PFSK-1 (cell line): Measurements from ENCODE around the gene SH3GLB1.

ENCODE experiments used
- POLR2AphosphoS5 ChIP-seq: IDR thresholded peaks from 2 replicates; pipeline ENCODE4 v1.6.1; 2012; ENCODE audit warnings: low read depth, mild to moderate bottlenecking, control low read depth, low read length, moderate library complexity
- REST ChIP-seq, 2 experiments: IDR thresholded peaks; 2 replicates each; pipeline versions ENCODE4 v1.6.1 to v1.8.0; 2011 to 2012; ENCODE audit warnings: low read depth in 2 of 2, low read length in 2 of 2, control low read depth in 1 of 2, inconsistent platforms in 1 of 2, mild to moderate bottlenecking in 1 of 2, moderate library complexity in 1 of 2; ENCODE audit not compliant: insufficient read depth in 1 of 2
- TAF1 ChIP-seq: IDR thresholded peaks from 2 replicates; pipeline ENCODE4 v1.6.1; 2012; ENCODE audit warnings: low read length, control low read depth, borderline replicate concordance; ENCODE audit not compliant: insufficient read depth

- no peak for TF ChIP-seq REST (IDR thresholded peaks at IDR 0.05; ENCODE audit: insufficient read depth in 1 of 2, low read depth in 2 of 2, low read length in 2 of 2)
- no peak for TF ChIP-seq TAF1
- no peak for TF ChIP-seq POLR2AphosphoS5
These were observed 499 bp upstream of the SH3GLB1 start for GRCh38 chr1:86703696-86704457.
